ENCODE measurements around the gene CNDP2.

- no peak for TF ChIP-seq CTCF (IDR thresholded peaks at IDR 0.05 in 4 of 5, conservative IDR thresholded peaks at IDR 0.05 in 1 of 5)
- no peak for TF ChIP-seq POLR2A (IDR thresholded peaks at IDR 0.05)
Observed at GRCh38 chr18:74450626-74451025, 45.5 kb upstream of the CNDP2 start.
